Measurements from ENCODE around the gene RCOR3.

DNA sequence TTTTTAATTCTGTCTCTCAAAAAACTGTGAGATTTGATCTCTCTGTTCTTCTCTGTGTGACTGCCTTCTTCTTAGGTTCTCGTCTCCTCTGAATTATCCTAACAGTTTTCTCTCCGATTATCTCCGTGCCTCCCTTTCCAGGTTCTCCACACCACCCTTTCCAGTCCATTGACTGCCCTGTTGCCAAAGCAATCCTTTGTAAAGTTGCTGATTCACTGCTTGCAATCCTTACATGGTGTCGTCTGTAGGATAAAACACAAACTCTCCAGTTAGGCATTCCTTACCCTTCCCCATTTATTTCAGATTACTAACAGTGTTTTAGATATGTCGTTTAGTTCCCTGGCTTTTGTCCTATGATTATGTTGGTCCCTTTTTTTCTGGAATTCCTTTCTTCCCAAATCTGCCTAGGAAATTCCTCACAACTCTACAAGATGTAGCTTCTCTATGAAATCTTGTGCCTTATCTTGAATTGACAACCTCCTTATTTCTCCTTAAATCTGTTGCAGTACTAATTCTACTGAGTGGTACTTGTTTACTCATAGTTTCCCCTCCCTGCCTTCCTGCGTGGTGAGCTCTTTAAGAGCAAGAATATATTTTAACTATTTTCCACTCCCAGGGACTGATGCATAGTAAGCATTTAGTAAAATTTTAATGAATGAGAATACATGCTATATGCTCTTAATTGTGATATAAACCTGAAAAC lies 22.3 kb downstream of the RCOR3 start:
- TF ChIP-seq, protein P1, sequence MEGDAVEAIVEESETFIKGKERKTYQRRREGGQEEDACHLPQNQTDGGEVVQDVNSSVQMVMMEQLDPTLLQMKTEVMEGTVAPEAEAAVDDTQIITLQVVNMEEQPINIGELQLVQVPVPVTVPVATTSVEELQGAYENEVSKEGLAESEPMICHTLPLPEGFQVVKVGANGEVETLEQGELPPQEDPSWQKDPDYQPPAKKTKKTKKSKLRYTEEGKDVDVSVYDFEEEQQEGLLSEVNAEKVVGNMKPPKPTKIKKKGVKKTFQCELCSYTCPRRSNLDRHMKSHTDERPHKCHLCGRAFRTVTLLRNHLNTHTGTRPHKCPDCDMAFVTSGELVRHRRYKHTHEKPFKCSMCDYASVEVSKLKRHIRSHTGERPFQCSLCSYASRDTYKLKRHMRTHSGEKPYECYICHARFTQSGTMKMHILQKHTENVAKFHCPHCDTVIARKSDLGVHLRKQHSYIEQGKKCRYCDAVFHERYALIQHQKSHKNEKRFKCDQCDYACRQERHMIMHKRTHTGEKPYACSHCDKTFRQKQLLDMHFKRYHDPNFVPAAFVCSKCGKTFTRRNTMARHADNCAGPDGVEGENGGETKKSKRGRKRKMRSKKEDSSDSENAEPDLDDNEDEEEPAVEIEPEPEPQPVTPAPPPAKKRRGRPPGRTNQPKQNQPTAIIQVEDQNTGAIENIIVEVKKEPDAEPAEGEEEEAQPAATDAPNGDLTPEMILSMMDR (IDR thresholded peaks at IDR 0.05; ENCODE audit: control extremely low read depth in 1 of 3, insufficient read depth in 1 of 3, low read depth in 1 of 3, low read length in 3 of 3), result no peak
- no peak for TF ChIP-seq GTF2F1 (IDR thresholded peaks at IDR 0.05; ENCODE audit: borderline replicate concordance, low read depth, low read length)
- TF ChIP-seq CREB1 (IDR thresholded peaks at IDR 0.05), result no peak
